ENCODE results near the gene SNCG. TPM values are rescaled to one million over a fixed set of nuclear protein-coding genes. Genes with fewer than 3 reads are reported as not detected.

SNCG gene
- total and polyA plus RNA-seq, 4 experiments from 2014 or later, result not detected

DNA sequence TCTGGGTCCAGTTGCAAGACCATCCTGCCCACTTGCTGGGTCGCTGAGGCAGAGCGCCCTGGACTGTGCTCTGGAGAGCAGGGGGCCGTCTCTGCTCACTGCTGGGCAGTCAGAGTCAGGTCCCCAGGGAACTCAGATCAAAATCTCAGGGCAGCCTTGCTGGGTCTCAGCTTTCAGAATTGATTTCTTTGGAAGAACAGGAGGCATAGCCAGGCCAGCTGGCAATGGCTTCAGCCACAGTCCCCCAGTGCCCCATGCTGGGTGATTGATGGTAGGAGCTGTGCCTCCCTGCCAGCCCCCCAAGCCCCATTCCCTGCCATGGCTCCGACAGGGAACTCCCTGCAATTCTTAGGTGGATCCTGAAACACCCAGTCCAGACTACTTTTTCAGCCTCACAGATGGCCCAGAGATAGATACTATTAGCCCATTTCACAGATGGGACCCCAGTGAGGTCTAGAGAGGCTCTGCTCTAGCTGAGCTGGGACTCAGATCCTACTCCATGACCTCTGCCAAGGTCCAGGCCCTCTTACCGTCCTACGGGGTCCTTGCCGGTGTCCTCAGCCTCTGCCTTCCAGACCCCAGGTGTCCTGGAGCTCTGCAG, 1.5 kb upstream of the SNCG start:
- ChIA-PET CTCF (ENCODE audit: partially characterized antibody) (interaction anchor here (1.0 to 1.4 kb wide), 3 partner anchors 9 to 18 kb away, joined by 3 to 7 read pairs (median 4); no protein-coding TSS in a partner anchor), POLR2A (ENCODE audit: partially characterized antibody) (interaction anchor here (0.5 to 2.1 kb wide), 2 partner anchors 14 to 18 kb away, joined by 4 to 6 read pairs; no protein-coding TSS in a partner anchor)
- H3K4me3 ChIP-seq (ENCODE audit: low read length in 2 of 2), result no peak overlapping the region
- intact Hi-C loops (cut with micrococcal nuclease), result no loop called here
- H3K9me3 ChIP-seq (ENCODE audit: control insufficient read depth in 1 of 2, low read length in 2 of 2), result no peaks in the 10 kb centered on the region
- peaks cover 4% of the 10 kb centered on the region for H3K4me1 ChIP-seq (ENCODE audit: insufficient read depth, low read length)
- Mint-ChIP-seq H3K36me3 (peaks cover 0 to 5% of the 10 kb centered on the region in 2 donors), H3K4me3 (no peak overlapping the region), H3K4me1 (peaks cover 4 to 6% (median 5%) of the 10 kb centered on the region in 4 donors), H3K9me3 (peaks cover 0 to 16% (median 12%) of the 10 kb centered on the region in 8 donors), H3K27me3 (no peaks in the 10 kb centered on the region), H3K27ac (no peak overlapping the region)
- no peaks in the 10 kb centered on the region for H3K27me3 ChIP-seq (ENCODE audit: insufficient read depth, low read length)
- no peak for DNase-seq
- H3K27ac ChIP-seq (ENCODE audit: low read depth, low read length), result no peak overlapping the region
- H3K36me3 ChIP-seq (ENCODE audit: insufficient read depth, low read length), result no peaks in the 10 kb centered on the region

DNA sequence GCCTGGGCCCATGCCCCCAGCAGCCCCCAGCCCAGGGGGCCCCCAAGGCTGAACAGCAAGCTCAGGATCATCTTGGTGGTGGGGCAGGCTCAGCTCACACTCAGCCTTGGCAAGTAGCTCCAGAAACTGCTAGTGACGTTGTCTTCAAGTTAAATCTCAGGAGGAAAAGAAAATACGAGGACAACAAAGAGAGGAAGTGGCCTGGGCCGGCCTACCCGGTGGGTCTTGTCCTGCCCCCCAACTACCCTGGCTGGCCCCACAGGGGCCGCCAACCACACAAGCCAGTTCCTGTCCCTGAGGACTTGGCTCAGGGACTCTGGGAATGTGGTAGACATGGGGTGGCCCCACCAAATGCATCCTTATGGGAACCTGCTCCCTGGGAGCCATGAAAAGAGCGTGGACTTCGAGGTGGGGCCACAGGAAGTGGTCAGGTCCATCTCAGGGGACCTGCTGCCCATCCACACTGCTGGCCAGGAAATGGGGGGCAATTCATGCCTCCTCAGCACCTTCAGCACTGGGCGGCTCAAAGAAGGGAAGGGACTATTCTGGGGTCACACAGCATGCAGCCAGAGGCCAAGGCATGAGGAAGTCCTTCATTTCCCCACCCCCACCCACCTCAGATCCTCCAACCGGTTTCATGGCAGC, 806 bp upstream of the SNCG start, which contains the start of gene MMRN2:
TSS of gene MMRN2 (minus strand) at position 145 of the 645 bp plus-strand sequence. CDS start at position 71, 74 bp downstream.
- intact Hi-C loops (cut with micrococcal nuclease), result no loop called here
- no peak for DNase-seq
- Mint-ChIP-seq H3K36me3 (no peaks in the 10 kb centered on the region), H3K4me1 (peaks cover 4 to 5% (median 4%) of the 10 kb centered on the region in 4 donors), H3K27me3 (no peaks in the 10 kb centered on the region), H3K4me3 (no peak within 1 kb of the TSS), H3K9me3 (peaks cover 0 to 9% (median 7%) of the 10 kb centered on the region in 8 donors), H3K27ac (peak within 1 kb of the TSS in 1 of 7 donors; percentile 29)
- no peak within 1 kb of the TSS for H3K27ac ChIP-seq (ENCODE audit: low read depth, low read length)
- no peaks in the 10 kb centered on the region for H3K36me3 ChIP-seq (ENCODE audit: insufficient read depth, low read length)
- CTCF ChIA-PET (ENCODE audit: partially characterized antibody), result interaction anchor here (1.1 to 1.4 kb wide), 2 partner anchors 8 to 12 kb away, joined by 3 to 7 read pairs; no protein-coding TSS in a partner anchor
- POLR2A ChIA-PET (ENCODE audit: partially characterized antibody), result no interaction called here
- H3K4me1 ChIP-seq (ENCODE audit: insufficient read depth, low read length), result peaks cover 4% of the 10 kb centered on the region
- H3K4me3 ChIP-seq (ENCODE audit: low read length in 2 of 2), result no peak within 1 kb of the TSS
- no peaks in the 10 kb centered on the region for H3K27me3 ChIP-seq (ENCODE audit: insufficient read depth, low read length)
- H3K9me3 ChIP-seq (ENCODE audit: control insufficient read depth in 1 of 2, low read length in 2 of 2), result no peaks in the 10 kb centered on the region

DNA sequence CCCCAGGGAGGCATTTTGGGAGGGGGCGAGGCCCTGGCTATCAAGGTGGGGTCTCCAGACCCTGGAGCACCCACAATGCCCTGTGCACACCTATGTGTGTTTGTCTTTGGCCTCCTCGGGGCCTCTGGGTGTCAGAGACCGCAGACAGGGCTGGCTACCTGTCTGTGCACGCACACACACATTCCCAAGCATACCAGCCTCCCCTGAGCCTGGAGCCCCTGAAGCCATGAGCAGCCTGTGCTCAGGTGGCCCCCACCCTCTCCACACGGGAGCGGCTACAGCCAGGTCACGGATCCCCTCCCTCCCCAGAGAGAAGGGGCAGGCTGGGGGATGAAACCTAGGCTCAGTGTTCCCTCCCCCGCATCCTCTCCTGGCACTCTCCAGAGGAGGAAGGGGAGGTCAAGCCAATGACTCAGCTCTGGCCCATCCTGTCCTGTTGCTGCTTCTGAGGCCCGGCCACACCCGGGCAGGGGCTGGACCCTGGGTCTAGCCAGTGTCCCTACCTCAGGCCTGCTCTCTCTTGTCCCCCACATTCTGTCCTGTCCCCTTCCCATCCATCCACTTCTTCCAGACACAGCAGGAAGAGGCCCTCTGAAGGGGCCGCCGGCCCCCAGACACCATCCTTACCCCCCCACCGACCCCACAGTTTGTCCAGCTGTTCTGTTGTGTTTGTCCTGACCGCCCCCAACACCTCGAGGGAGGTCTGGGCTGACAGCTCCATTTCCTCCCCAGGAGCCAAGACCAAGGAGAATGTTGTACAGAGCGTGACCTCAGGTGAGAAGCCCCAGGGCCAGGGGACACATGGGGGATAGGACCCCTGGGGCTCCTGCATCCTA, 720 bp downstream of the SNCG start:
- H3K27ac ChIP-seq (ENCODE audit: low read depth, low read length), result no peak overlapping the region
- H3K36me3 ChIP-seq (ENCODE audit: insufficient read depth, low read length), result no peaks in the 10 kb centered on the region
- CTCF ChIA-PET (ENCODE audit: partially characterized antibody), result interaction anchor here (2.6 kb wide), 1 partner anchor 20 kb away, joined by 32 read pairs; no protein-coding TSS in a partner anchor
- Mint-ChIP-seq H3K4me1 (peaks cover 4 to 5% (median 4%) of the 10 kb centered on the region in 4 donors), H3K27ac (no peak overlapping the region), H3K9me3 (no peaks in the 10 kb centered on the region), H3K36me3 (no peaks in the 10 kb centered on the region), H3K4me3 (no peak overlapping the region), H3K27me3 (no peaks in the 10 kb centered on the region)
- intact Hi-C loops (cut with micrococcal nuclease), result no loop called here
- POLR2A ChIA-PET (ENCODE audit: partially characterized antibody), result interaction anchor here (1.1 kb wide), 1 partner anchor 9 kb away, joined by 3 read pairs; no protein-coding TSS in a partner anchor
- H3K9me3 ChIP-seq (ENCODE audit: control insufficient read depth in 1 of 2, low read length in 2 of 2), result no peaks in the 10 kb centered on the region
- DNase-seq, result no peak
- no peaks in the 10 kb centered on the region for H3K27me3 ChIP-seq (ENCODE audit: insufficient read depth, low read length)
- H3K4me3 ChIP-seq (ENCODE audit: low read length in 2 of 2), result no peak overlapping the region
- peaks cover 4% of the 10 kb centered on the region for H3K4me1 ChIP-seq (ENCODE audit: insufficient read depth, low read length)

DNA sequence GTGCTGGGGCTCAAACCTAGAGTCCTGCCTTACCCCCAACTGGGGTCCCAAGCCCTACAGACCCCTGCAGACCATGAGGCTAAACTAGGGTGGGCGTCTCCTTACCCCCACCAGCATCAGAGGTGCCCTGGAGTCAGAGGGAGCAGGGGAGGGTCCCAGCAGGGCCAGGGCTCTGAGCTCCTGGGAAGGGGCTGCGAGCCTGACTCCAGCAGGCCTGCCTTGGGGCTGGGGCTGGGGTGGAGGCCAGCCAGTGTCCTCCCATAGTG, 1.3 kb downstream of the SNCG start:
- no peak overlapping the region for H3K27ac Mint-ChIP-seq

GRCh38 chr10:86960003-86960862, 1.8 kb downstream of the SNCG start:
- ChIA-PET CTCF (ENCODE audit: partially characterized antibody) (interaction anchor here (1.0 to 2.6 kb wide), 5 partner anchors 9 to 639 kb away, joined by 3 to 32 read pairs (median 4); no protein-coding TSS in a partner anchor), POLR2A (ENCODE audit: partially characterized antibody) (interaction anchor here (0.8 to 1.5 kb wide), 5 partner anchors 9 to 249 kb away, joined by 3 to 4 read pairs (median 3); no protein-coding TSS in a partner anchor)
- Mint-ChIP-seq H3K9me3 (no peaks in the 10 kb centered on the region), H3K36me3 (no peaks in the 10 kb centered on the region), H3K4me3 (no peak overlapping the region), H3K27ac (peak overlapping the region in 1 of 7 donors; percentile 72), H3K4me1 (peaks cover 4 to 5% (median 5%) of the 10 kb centered on the region in 4 donors), H3K27me3 (no peaks in the 10 kb centered on the region)
- Histone ChIP-seq H3K9me3 (ENCODE audit: control insufficient read depth in 1 of 2, low read length in 2 of 2) (no peaks in the 10 kb centered on the region), H3K4me3 (ENCODE audit: low read length in 2 of 2) (no peak overlapping the region), H3K4me1 (ENCODE audit: insufficient read depth, low read length) (peaks cover 4% of the 10 kb centered on the region), H3K27ac (ENCODE audit: low read depth, low read length) (no peak overlapping the region), H3K27me3 (ENCODE audit: insufficient read depth, low read length) (no peaks in the 10 kb centered on the region), H3K36me3 (ENCODE audit: insufficient read depth, low read length) (no peaks in the 10 kb centered on the region)
- intact Hi-C loops (cut with micrococcal nuclease), result loop anchor here (1.0 kb wide), 1 partner anchor 21 kb away; no protein-coding TSS in a partner anchor
- peak in 4 of 5 donors; percentile 42 to 57 (median 52) for DNase-seq

More for the DNA sequence above, 1.3 kb downstream of the SNCG start:
- Histone ChIP-seq H3K36me3 (ENCODE audit: insufficient read depth, low read length) (no peaks in the 10 kb centered on the region), H3K9me3 (ENCODE audit: control insufficient read depth in 1 of 2, low read length in 2 of 2) (no peaks in the 10 kb centered on the region), H3K4me3 (ENCODE audit: low read length in 2 of 2) (no peak overlapping the region), H3K4me1 (ENCODE audit: insufficient read depth, low read length) (peaks cover 4% of the 10 kb centered on the region), H3K27me3 (ENCODE audit: insufficient read depth, low read length) (no peaks in the 10 kb centered on the region), H3K27ac (ENCODE audit: low read depth, low read length) (no peak overlapping the region)
- peaks cover 4 to 5% (median 4%) of the 10 kb centered on the region in 4 donors for H3K4me1 Mint-ChIP-seq
- H3K4me3 Mint-ChIP-seq, result no peak overlapping the region
- H3K36me3 Mint-ChIP-seq, result no peaks in the 10 kb centered on the region
- H3K27me3 Mint-ChIP-seq, result no peaks in the 10 kb centered on the region
- ChIA-PET POLR2A (ENCODE audit: partially characterized antibody) (interaction anchor here (0.8 to 1.1 kb wide), 2 partner anchors 9 to 11 kb away, joined by 3 read pairs; no protein-coding TSS in a partner anchor), CTCF (ENCODE audit: partially characterized antibody) (interaction anchor here (1.4 to 2.6 kb wide), 2 partner anchors 10 to 20 kb away, joined by 4 to 32 read pairs; no protein-coding TSS in a partner anchor)
- H3K9me3 Mint-ChIP-seq, result no peaks in the 10 kb centered on the region
- no peak for DNase-seq
- intact Hi-C loops (cut with micrococcal nuclease), result loop anchor here (1.0 kb wide), 1 partner anchor 20 kb away; no protein-coding TSS in a partner anchor

DNA sequence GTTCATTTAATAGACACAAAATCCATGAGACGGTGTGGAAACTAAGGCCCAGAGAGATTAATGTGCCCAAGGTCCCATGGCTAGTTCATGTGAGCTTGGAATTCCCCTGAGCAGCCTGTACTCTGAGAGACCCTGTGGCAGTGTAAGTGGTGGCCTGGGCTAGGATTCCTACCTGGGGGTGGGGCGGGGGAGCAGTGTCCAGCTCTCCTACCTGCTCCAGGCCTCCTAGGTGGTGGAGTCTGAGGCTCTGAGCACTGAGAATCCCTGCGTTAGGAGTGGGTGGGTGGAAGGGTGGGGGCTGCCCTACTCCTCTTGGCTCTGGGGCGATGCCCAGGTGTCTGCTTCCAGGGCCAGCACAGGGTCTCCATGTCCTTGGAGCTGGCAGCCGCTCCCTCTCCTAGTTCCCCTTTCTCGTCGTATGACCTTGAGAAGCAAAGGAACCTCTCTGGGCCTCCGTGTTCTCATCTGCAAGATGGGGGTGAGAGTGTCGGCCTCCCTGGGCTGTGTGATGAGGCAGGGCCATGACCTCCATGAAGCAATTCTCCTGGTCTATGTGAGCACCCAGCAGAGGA, 2.5 kb downstream of the SNCG start:
- Mint-ChIP-seq H3K9me3 (no peaks in the 10 kb centered on the region), H3K4me1 (peaks cover 9 to 11% (median 10%) of the 10 kb centered on the region in 4 donors), H3K27me3 (no peaks in the 10 kb centered on the region), H3K4me3 (no peak overlapping the region), H3K27ac (peak overlapping the region in 1 of 7 donors; percentile 72), H3K36me3 (no peaks in the 10 kb centered on the region)
- peaks cover 5% of the 10 kb centered on the region for H3K4me1 ChIP-seq (ENCODE audit: insufficient read depth, low read length)
- ChIA-PET CTCF (ENCODE audit: partially characterized antibody) (interaction anchor here (1.0 to 2.6 kb wide), 5 partner anchors 9 to 639 kb away, joined by 3 to 32 read pairs (median 4); no protein-coding TSS in a partner anchor), POLR2A (ENCODE audit: partially characterized antibody) (interaction anchor here (0.8 to 1.5 kb wide), 4 partner anchors 9 to 250 kb away, joined by 3 to 4 read pairs (median 4); no protein-coding TSS in a partner anchor)
- intact Hi-C loops (cut with micrococcal nuclease), result loop anchor here (1.0 kb wide), 1 partner anchor 22 kb away; no protein-coding TSS in a partner anchor
- H3K9me3 ChIP-seq (ENCODE audit: control insufficient read depth in 1 of 2, low read length in 2 of 2), result no peaks in the 10 kb centered on the region
- no peak overlapping the region for H3K4me3 ChIP-seq (ENCODE audit: low read length in 2 of 2)
- H3K36me3 ChIP-seq (ENCODE audit: insufficient read depth, low read length), result no peaks in the 10 kb centered on the region
- no peaks in the 10 kb centered on the region for H3K27me3 ChIP-seq (ENCODE audit: insufficient read depth, low read length)
- no peak overlapping the region for H3K27ac ChIP-seq (ENCODE audit: low read depth, low read length)
- no peak for DNase-seq
